Ovary (tissue), 3 donors: Measurements from ENCODE around the gene GRIN3B.

Experiments used
- EP300 ChIP-seq: sonication (generic); formaldehyde crosslinking; IDR thresholded peaks from one replicate; pipeline ENCODE4 v1.6.1; 2017; ENCODE audit warnings: antibody characterized with exemption
- POLR2A ChIP-seq: fragments of 450-650 bp; IDR thresholded peaks from one replicate; pipeline ENCODE4 v1.6.1; 2017; ENCODE audit warnings: antibody characterized with exemption, mild to moderate bottlenecking, moderate library complexity
- TF ChIP-seq, protein P1 (sequence below), 3 donors: fragments of 450-650 bp in 2 of 3; fragments of 200-600 bp in 1 of 3; IDR thresholded peaks; one replicate each; pipeline versions ENCODE4 v1.5.1 to v1.8.0; 2016 to 2022; ENCODE audit warnings: antibody characterized with exemption in 3 of 3, mild to moderate bottlenecking in 1 of 3
- donor health status: DM: no; HTN: no; CAD: no.

DNA sequence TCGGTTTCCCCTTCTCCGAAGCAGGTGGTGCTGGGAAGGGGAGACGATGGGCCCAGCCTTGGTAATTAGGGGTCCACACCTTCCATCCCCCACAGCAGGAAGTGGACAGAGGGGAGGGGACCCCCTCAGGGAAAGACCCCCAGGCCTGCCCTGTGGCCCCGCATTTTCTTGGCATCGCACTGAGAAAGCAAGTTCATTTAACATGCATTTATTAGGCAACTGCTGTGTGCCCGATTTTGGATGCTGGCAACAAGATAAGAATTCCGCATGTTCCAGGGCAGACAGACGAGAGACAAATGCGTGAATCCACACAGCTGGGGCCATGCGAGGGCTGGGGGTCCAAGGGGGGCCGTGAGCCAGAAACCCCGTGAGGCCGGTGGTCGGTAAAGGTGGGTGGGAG, 45.9 kb upstream of the GRIN3B start:
- TF ChIP-seq, protein P1, sequence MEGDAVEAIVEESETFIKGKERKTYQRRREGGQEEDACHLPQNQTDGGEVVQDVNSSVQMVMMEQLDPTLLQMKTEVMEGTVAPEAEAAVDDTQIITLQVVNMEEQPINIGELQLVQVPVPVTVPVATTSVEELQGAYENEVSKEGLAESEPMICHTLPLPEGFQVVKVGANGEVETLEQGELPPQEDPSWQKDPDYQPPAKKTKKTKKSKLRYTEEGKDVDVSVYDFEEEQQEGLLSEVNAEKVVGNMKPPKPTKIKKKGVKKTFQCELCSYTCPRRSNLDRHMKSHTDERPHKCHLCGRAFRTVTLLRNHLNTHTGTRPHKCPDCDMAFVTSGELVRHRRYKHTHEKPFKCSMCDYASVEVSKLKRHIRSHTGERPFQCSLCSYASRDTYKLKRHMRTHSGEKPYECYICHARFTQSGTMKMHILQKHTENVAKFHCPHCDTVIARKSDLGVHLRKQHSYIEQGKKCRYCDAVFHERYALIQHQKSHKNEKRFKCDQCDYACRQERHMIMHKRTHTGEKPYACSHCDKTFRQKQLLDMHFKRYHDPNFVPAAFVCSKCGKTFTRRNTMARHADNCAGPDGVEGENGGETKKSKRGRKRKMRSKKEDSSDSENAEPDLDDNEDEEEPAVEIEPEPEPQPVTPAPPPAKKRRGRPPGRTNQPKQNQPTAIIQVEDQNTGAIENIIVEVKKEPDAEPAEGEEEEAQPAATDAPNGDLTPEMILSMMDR (IDR thresholded peaks at IDR 0.05), result no peak
- no peak for TF ChIP-seq POLR2A
- no peak for TF ChIP-seq EP300
